Uterus (tissue), 2 donors: ENCODE results near the gene NCAM2.

Experiments
- CTCF ChIP-seq, 4 experiments: fragments of 200-600 bp in 2 of 4; fragments of 450-650 bp in 2 of 4; sonication (generic) in 2 of 4; IDR thresholded peaks; one replicate each; pipeline ENCODE4 v1.5.1; 2016 to 2019; ENCODE audit warnings: antibody characterized with exemption in 4 of 4, mild to moderate bottlenecking in 2 of 4, moderate library complexity in 1 of 4
- POLR2A ChIP-seq, 2 donors: fragments of 450-650 bp; IDR thresholded peaks; one replicate each; pipeline ENCODE4 v1.6.1; 2016; ENCODE audit warnings: antibody characterized with exemption in 2 of 2, mild to moderate bottlenecking in 1 of 2, moderate library complexity in 1 of 2

- TF ChIP-seq POLR2A (IDR thresholded peaks at IDR 0.05) (no peak), CTCF (IDR thresholded peaks at IDR 0.05) (no peak)
These were observed 158.7 kb downstream of the NCAM2 start for GRCh38 chr21:21156957-21157356.
